NCI-H446 treated with DMSO at 0.1 percent for 48 hours (cell line): ENCODE measurements around the gene DNAJC27.

Experiments
- DNase-seq: peaks from one replicate; lab custom pipeline; 2025; lab: John Stamatoyannopoulos, UW

Gene DNAJC27

GRCh38 chr2:24970483-24971285 is 1.1 kb downstream of the DNAJC27 start:
- DNase-seq = no peak

- DNase-seq = no peak
Observed at GRCh38 chr2:24969784-24970183, 2.0 kb downstream of the DNAJC27 start.

- DNase-seq = no peak
Observed at GRCh38 chr2:24961903-24962302, 9.9 kb downstream of the DNAJC27 start.

GRCh38 chr2:24959761-24960160 is 12.0 kb downstream of the DNAJC27 start:
- no peak for DNase-seq

- no peak for DNase-seq
Observed at GRCh38 chr2:24958411-24958935, 13.3 kb downstream of the DNAJC27 start.

GRCh38 chr2:24957976-24958375 is 13.8 kb downstream of the DNAJC27 start:
- no peak for DNase-seq

- DNase-seq = no peak
Observed at GRCh38 chr2:24957221-24957620, 14.5 kb downstream of the DNAJC27 start.

GRCh38 chr2:24955921-24956320 is 15.8 kb downstream of the DNAJC27 start:
- no peak for DNase-seq

GRCh38 chr2:24955232-24955631 is 16.5 kb downstream of the DNAJC27 start:
- DNase-seq = no peak

GRCh38 chr2:24950102-24950501 is 21.7 kb downstream of the DNAJC27 start:
- DNase-seq = no peak

GRCh38 chr2:24948506-24948905 is 23.2 kb downstream of the DNAJC27 start:
- DNase-seq = no peak

- no peak for DNase-seq
Observed at GRCh38 chr2:24947561-24948157, 24.1 kb downstream of the DNAJC27 start.

- no peak for DNase-seq
Observed at GRCh38 chr2:24945907-24946306, 25.8 kb downstream of the DNAJC27 start.

GRCh38 chr2:24943427-24944053 is 28.2 kb downstream of the DNAJC27 start:
- DNase-seq = no peak

- no peak for DNase-seq
Observed at GRCh38 chr2:24939353-24939752, 32.4 kb downstream of the DNAJC27 start.

- no peak for DNase-seq
Observed at GRCh38 chr2:24937236-24937635, 34.5 kb downstream of the DNAJC27 start.

- no peak for DNase-seq
Observed at GRCh38 chr2:24935145-24935544, 36.6 kb downstream of the DNAJC27 start.

GRCh38 chr2:24932715-24933114 is 39.0 kb downstream of the DNAJC27 start:
- DNase-seq = no peak

GRCh38 chr2:24930768-24931167 is 41.0 kb downstream of the DNAJC27 start:
- no peak for DNase-seq

GRCh38 chr2:24929230-24929629 is 42.5 kb downstream of the DNAJC27 start:
- DNase-seq = no peak

GRCh38 chr2:24928036-24928435 is 43.7 kb downstream of the DNAJC27 start:
- no peak for DNase-seq

- DNase-seq = no peak
Observed at GRCh38 chr2:24926602-24927252, 45.0 kb downstream of the DNAJC27 start.

GRCh38 chr2:24926220-24926601 is 45.5 kb downstream of the DNAJC27 start:
- no peak for DNase-seq
